K562 (cell line): Measurements from ENCODE around the gene RRAS.
A peak's percentile ranks its signal among the peaks of the same experiment; 100 is the strongest.

ENCODE experiments used
- BDP1 ChIP-seq: IDR thresholded peaks from 3 replicates; pipeline ENCODE4 v1.6.1; 2011; ENCODE audit not compliant: insufficient read length, insufficient read depth
- NFIX ChIP-seq: fragments of 250-450 bp; sonication (Bioruptor Pico); IDR thresholded peaks from 2 replicates; pipeline ENCODE4 v1.4.0; 2020; ENCODE audit warnings: low read depth, mild to moderate bottlenecking, moderate library complexity
- RAD21 ChIP-seq, 2 experiments: fragments of 250-450 bp in 1 of 2; fragments of 450-650 bp in 1 of 2; sonication (Bioruptor Pico) in 1 of 2; formaldehyde crosslinking in 1 of 2; IDR thresholded peaks in 1 of 2; conservative IDR thresholded peaks in 1 of 2; 2 replicates each; pipeline versions ENCODE4 v1.4.0 to v1.8.0; 2020 to 2022; ENCODE audit warnings: mild to moderate bottlenecking in 2 of 2, moderate library complexity in 1 of 2
- REST ChIP-seq, 2 experiments: fragments of 450-650 bp; formaldehyde crosslinking in 1 of 2; IDR thresholded peaks; 2 replicates each; pipeline versions ENCODE4 v1.4.0 to v1.6.1; 2014 to 2020; ENCODE audit warnings: mild to moderate bottlenecking in 2 of 2, borderline replicate concordance in 1 of 2, low read depth in 1 of 2
- SMAD1 ChIP-seq: fragments of 150-350 bp; IDR thresholded peaks from 2 replicates; pipeline ENCODE4 v1.6.1; 2014; ENCODE audit warnings: low read length, low read depth; ENCODE audit not compliant: partially characterized antibody
- SMC3 ChIP-seq: conservative IDR thresholded peaks from 2 replicates; pipeline ENCODE4 v1.6.1; 2011; ENCODE audit warnings: low read depth, low read length, improper control_type of control experiment; ENCODE audit not compliant: insufficient read depth
- YY1 ChIP-seq, 3 experiments: IDR thresholded peaks; 2 replicates each; pipeline ENCODE4 v1.6.1; 2011; ENCODE audit warnings: low read length in 2 of 3, mild to moderate bottlenecking in 2 of 3, moderate library complexity in 2 of 3, borderline replicate concordance in 1 of 3, control low read depth in 1 of 3, low read depth in 1 of 3; ENCODE audit not compliant: insufficient read depth in 3 of 3, insufficient replicate concordance in 2 of 3, control insufficient read depth in 1 of 3, insufficient read length in 1 of 3; ENCODE audit errors: extremely low read depth in 1 of 3
- ZNF354B ChIP-seq: fragments of 250-450 bp; sonication (Bioruptor Pico); IDR thresholded peaks from 2 replicates; pipeline ENCODE4 v1.4.0; 2020
- TF ChIP-seq, protein P1 (sequence below), 3 experiments: IDR thresholded peaks in 2 of 3; conservative IDR thresholded peaks in 1 of 3; 2 replicates each; pipeline ENCODE4 v1.5.1; 2011 to 2012; ENCODE audit warnings: low read length in 3 of 3, mild to moderate bottlenecking in 3 of 3, control low read depth in 2 of 3, improper control_type of control experiment in 1 of 3, inconsistent platforms in 1 of 3, low read depth in 1 of 3, mixed read lengths in 1 of 3, moderate library complexity in 1 of 3; ENCODE audit not compliant: insufficient read depth in 2 of 3
- TF ChIP-seq, protein P2 (sequence below), 2 experiments: fragments of 450-650 bp in 1 of 2; sonication (generic) in 1 of 2; formaldehyde crosslinking in 1 of 2; IDR thresholded peaks in 1 of 2; conservative IDR thresholded peaks in 1 of 2; 2 replicates each; pipeline versions ENCODE4 v1.6.1 to v1.8.1; 2016 to 2023; ENCODE audit warnings: mild to moderate bottlenecking in 2 of 2, moderate library complexity in 2 of 2, inconsistent platforms in 1 of 2, missing genetic modification reagents in 1 of 2

DNA sequence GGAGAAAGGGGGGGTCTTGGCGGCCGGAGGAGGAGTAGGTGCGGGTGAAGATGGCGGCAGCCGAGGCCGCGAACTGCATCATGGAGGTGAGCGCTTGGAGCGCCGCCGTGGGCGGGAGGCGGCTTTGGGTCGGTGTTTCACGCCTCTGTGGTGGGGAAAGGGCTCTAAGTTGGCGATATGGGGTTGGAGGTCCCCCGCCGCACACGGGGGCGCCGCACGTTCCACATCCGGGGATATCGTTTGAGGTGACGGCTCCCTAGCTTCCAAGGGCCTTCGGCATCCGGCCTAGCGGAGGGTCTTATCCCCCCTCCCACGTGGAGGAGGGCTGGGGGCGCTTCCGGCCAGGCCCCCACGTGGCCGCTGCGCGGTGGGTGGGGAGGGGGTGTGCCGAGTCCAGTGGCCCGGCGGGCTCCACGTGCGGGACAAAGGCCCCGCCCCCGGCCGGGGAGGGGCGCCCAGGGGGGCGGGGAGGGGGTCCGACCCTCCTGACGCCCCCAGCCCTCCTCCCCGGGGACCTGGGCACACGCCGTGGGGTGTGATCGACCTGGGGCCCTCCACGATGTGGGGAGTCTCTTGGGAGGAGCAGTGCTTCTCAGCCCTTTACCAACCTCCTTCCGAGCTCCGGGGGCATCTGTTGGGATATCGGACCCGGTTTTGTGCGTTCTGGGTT, 37.4 kb upstream of the RRAS start, which contains the start of gene PRMT1:
- TF ChIP-seq YY1 (IDR thresholded peaks at IDR 0.05; ENCODE audit: borderline replicate concordance in 1 of 3, control insufficient read depth in 1 of 3, extremely low read depth in 1 of 3, insufficient read depth in 3 of 3, insufficient read length in 1 of 3, insufficient replicate concordance in 2 of 3, low read depth in 1 of 3, low read length in 2 of 3) = peak; percentile 79 to 95 (median 89)
- no peak for TF ChIP-seq BDP1
- TF ChIP-seq NFIX (CRISPR knock-in tag) = no peak
- TF ChIP-seq SMAD1 = no peak
- TF ChIP-seq, protein P1, sequence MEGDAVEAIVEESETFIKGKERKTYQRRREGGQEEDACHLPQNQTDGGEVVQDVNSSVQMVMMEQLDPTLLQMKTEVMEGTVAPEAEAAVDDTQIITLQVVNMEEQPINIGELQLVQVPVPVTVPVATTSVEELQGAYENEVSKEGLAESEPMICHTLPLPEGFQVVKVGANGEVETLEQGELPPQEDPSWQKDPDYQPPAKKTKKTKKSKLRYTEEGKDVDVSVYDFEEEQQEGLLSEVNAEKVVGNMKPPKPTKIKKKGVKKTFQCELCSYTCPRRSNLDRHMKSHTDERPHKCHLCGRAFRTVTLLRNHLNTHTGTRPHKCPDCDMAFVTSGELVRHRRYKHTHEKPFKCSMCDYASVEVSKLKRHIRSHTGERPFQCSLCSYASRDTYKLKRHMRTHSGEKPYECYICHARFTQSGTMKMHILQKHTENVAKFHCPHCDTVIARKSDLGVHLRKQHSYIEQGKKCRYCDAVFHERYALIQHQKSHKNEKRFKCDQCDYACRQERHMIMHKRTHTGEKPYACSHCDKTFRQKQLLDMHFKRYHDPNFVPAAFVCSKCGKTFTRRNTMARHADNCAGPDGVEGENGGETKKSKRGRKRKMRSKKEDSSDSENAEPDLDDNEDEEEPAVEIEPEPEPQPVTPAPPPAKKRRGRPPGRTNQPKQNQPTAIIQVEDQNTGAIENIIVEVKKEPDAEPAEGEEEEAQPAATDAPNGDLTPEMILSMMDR (IDR thresholded peaks at IDR 0.05 in 2 of 3, conservative IDR thresholded peaks at IDR 0.05 in 1 of 3; ENCODE audit: insufficient read depth in 2 of 3, low read depth in 1 of 3, low read length in 3 of 3) = no peak
- no peak for TF ChIP-seq SMC3
- no peak for TF ChIP-seq REST (IDR thresholded peaks at IDR 0.05; ENCODE audit: borderline replicate concordance)
- TF ChIP-seq REST (CRISPR knock-in tag; IDR thresholded peaks at IDR 0.05; ENCODE audit: low read depth) = peak; percentile 77; the same call in 1 of the 2 replicates
- TF ChIP-seq RAD21 (CRISPR knock-in tag; conservative IDR thresholded peaks at IDR 0.05 in 1 of 2, IDR thresholded peaks at IDR 0.05 in 1 of 2) = no peak
- no peak for TF ChIP-seq ZNF354B
- TF ChIP-seq, protein P2, sequence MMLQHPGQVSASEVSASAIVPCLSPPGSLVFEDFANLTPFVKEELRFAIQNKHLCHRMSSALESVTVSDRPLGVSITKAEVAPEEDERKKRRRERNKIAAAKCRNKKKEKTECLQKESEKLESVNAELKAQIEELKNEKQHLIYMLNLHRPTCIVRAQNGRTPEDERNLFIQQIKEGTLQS (IDR thresholded peaks at IDR 0.05) = no peak
- TF ChIP-seq, protein P2 (CRISPR knock-in tag; conservative IDR thresholded peaks at IDR 0.05) = no peak
